Measurements from ENCODE around the gene GGTLC2.

The GGTLC2 gene

GRCh38 chr22:22614065-22614464 is 30.3 kb upstream of the GGTLC2 start:
- Histone ChIP-seq H3K4me1 (ENCODE audit: low read length) (peaks cover 16% of the 10 kb centered on the region), H3F3A (ENCODE audit: insufficient read depth, low read length) (peaks cover 3% of the 10 kb centered on the region), H3K9me2 (replicated peaks; ENCODE audit: insufficient read depth, low read length) (no peaks in the 10 kb centered on the region), H3K9me3 (replicated peaks; ENCODE audit: insufficient read depth, low read length) (no peaks in the 10 kb centered on the region), H4K20me1 (ENCODE audit: insufficient read depth, low read length) (no peaks in the 10 kb centered on the region), H3K79me2 (ENCODE audit: low read length) (no peaks in the 10 kb centered on the region), H3K9ac (ENCODE audit: low read length) (no peak overlapping the region), H3K27ac (ENCODE audit: low read length) (no peak overlapping the region), H3K36me3 (replicated peaks; ENCODE audit: insufficient read depth, low read length) (no peaks in the 10 kb centered on the region), H3K27me3 (replicated peaks; ENCODE audit: insufficient read depth, low read length) (no peaks in the 10 kb centered on the region), H3K4me3 (ENCODE audit: low read length) (no peak overlapping the region), H3K4me2 (ENCODE audit: low read depth, low read length) (no peak overlapping the region), H2AFZ (ENCODE audit: low read length) (no peak overlapping the region)
- TF ChIP-seq EZH2 (optimal IDR thresholded peaks at IDR 0.05; ENCODE audit: low read depth, low read length) (no peak), CTCF (IDR thresholded peaks at IDR 0.05; ENCODE audit: low read length) (no peak), EZH2phosphoT487 (IDR thresholded peaks at IDR 0.05; ENCODE audit: low read length) (no peak)
- no peak for DNase-seq

GRCh38 chr22:22616636-22617035 is 27.8 kb upstream of the GGTLC2 start:
- DNase-seq: peak; percentile 76
- peak overlapping the region; percentile 57 for H3K4me2 ChIP-seq (ENCODE audit: low read depth, low read length)

GRCh38 chr22:22618448-22618847 is 26.0 kb upstream of the GGTLC2 start:
- no peak overlapping the region for H3K9ac ChIP-seq (ENCODE audit: low read length)
- H3F3A ChIP-seq (ENCODE audit: insufficient read depth, low read length): peaks cover 3% of the 10 kb centered on the region
- TF ChIP-seq EZH2 (optimal IDR thresholded peaks at IDR 0.05; ENCODE audit: low read depth, low read length) (no peak), CTCF (IDR thresholded peaks at IDR 0.05; ENCODE audit: low read length) (no peak), EZH2phosphoT487 (IDR thresholded peaks at IDR 0.05; ENCODE audit: low read length) (no peak)
- H3K27me3 ChIP-seq (replicated peaks; ENCODE audit: insufficient read depth, low read length): no peaks in the 10 kb centered on the region
- H3K9me2 ChIP-seq (replicated peaks; ENCODE audit: insufficient read depth, low read length): no peaks in the 10 kb centered on the region
- no peak for DNase-seq
- H3K27ac ChIP-seq (ENCODE audit: low read length): no peak overlapping the region
- no peaks in the 10 kb centered on the region for H3K9me3 ChIP-seq (replicated peaks; ENCODE audit: insufficient read depth, low read length)
- H3K79me2 ChIP-seq (ENCODE audit: low read length): no peaks in the 10 kb centered on the region
- H3K36me3 ChIP-seq (replicated peaks; ENCODE audit: insufficient read depth, low read length): no peaks in the 10 kb centered on the region
- H3K4me2 ChIP-seq (ENCODE audit: low read depth, low read length): no peak overlapping the region
- H2AFZ ChIP-seq (ENCODE audit: low read length): no peak overlapping the region
- no peaks in the 10 kb centered on the region for H4K20me1 ChIP-seq (ENCODE audit: insufficient read depth, low read length)
- no peak overlapping the region for H3K4me3 ChIP-seq (ENCODE audit: low read length)
- H3K4me1 ChIP-seq (ENCODE audit: low read length): peaks cover 22% of the 10 kb centered on the region

More at GRCh38 chr22:22616636-22617035, 27.8 kb upstream of the GGTLC2 start:
- no peaks in the 10 kb centered on the region for H3K36me3 ChIP-seq (replicated peaks; ENCODE audit: insufficient read depth, low read length)
- no peak for TF ChIP-seq EZH2 (optimal IDR thresholded peaks at IDR 0.05; ENCODE audit: low read depth, low read length)
- TF ChIP-seq CTCF (IDR thresholded peaks at IDR 0.05; ENCODE audit: low read length): no peak
- TF ChIP-seq EZH2phosphoT487 (IDR thresholded peaks at IDR 0.05; ENCODE audit: low read length): no peak
- peaks cover 3% of the 10 kb centered on the region for H3F3A ChIP-seq (ENCODE audit: insufficient read depth, low read length)
- no peaks in the 10 kb centered on the region for H3K27me3 ChIP-seq (replicated peaks; ENCODE audit: insufficient read depth, low read length)
- H3K9me3 ChIP-seq (replicated peaks; ENCODE audit: insufficient read depth, low read length): no peaks in the 10 kb centered on the region
- peaks cover 22% of the 10 kb centered on the region for H3K4me1 ChIP-seq (ENCODE audit: low read length)
- H3K79me2 ChIP-seq (ENCODE audit: low read length): no peaks in the 10 kb centered on the region
- no peaks in the 10 kb centered on the region for H4K20me1 ChIP-seq (ENCODE audit: insufficient read depth, low read length)
- H3K4me3 ChIP-seq (ENCODE audit: low read length): peak overlapping the region; percentile 4; the same call in 1 of the 2 replicates
- no peaks in the 10 kb centered on the region for H3K9me2 ChIP-seq (replicated peaks; ENCODE audit: insufficient read depth, low read length)
- peak overlapping the region; percentile 52; the same call in 1 of the 2 replicates for H3K27ac ChIP-seq (ENCODE audit: low read length)
- H2AFZ ChIP-seq (ENCODE audit: low read length): peak overlapping the region; percentile 77
- H3K9ac ChIP-seq (ENCODE audit: low read length): peak overlapping the region; percentile 31; the same call in 1 of the 2 replicates

All from MM.1S (cell line).